Measurements from ENCODE around the gene CELF2.

- TF ChIP-seq POLR2A (IDR thresholded peaks at IDR 0.05), result no peak
- no peak for TF ChIP-seq CTCF (IDR thresholded peaks at IDR 0.05)
Measured at GRCh38 chr10:10976652-10977051, 41.0 kb upstream of the CELF2 start.

Measured in body of pancreas (tissue), 4 donors.